Measurements from ENCODE around the gene ZMYND15. TPM values are rescaled to one million over a fixed set of nuclear protein-coding genes. Genes with fewer than 3 reads are reported as not detected.

The ZMYND15 gene
- total and polyA plus RNA-seq, 2 of the 13 experiments (the other 11 are each of a cell fraction or from before 2014, with no cell fraction given) = 0.24 to 2.7 TPM

DNA sequence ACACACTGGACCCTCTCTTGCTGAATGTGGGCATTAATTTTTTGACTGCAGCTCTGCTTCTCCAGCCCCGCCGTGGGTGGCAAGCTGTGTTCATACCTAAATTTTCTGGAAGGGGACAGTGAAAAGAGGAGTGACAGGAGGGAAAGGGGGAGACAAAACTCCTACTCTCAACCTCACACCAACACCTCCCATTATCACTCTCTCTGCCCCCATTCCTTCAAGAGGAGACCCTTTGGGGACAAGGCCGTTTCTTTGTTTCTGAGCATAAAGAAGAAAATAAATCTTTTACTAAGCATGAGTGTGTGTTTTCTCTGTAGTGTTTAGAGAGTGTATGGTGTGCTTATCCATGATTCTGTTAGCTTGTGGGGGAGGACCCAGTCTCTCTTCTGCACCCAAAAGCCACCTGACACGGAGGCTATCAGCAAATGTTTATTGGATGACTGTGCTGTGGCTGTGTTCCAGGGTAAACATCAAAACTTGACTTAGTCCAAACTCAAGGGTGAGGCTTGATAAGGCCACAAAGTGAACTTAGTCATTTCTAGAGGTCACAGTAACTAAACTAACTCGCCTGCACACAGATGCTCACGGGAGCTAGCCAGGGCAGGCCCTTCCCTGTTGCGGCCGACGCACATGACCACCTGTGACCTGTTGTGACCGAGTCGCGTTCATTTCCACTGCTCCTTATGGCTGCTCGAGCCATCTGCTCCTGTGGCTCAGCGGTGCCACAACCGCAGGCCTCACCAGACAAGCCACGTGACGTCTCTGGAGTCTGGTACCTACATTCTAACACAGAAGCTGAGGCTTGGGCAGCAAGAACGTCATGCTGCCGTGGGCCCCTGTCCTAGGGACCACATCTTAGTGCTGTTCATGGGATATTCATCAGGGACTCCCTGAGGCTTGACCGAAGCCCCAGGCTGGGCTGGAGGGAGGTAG lies 18.2 kb upstream of the ZMYND15 start (continued):
- TF ChIP-seq, protein P1, sequence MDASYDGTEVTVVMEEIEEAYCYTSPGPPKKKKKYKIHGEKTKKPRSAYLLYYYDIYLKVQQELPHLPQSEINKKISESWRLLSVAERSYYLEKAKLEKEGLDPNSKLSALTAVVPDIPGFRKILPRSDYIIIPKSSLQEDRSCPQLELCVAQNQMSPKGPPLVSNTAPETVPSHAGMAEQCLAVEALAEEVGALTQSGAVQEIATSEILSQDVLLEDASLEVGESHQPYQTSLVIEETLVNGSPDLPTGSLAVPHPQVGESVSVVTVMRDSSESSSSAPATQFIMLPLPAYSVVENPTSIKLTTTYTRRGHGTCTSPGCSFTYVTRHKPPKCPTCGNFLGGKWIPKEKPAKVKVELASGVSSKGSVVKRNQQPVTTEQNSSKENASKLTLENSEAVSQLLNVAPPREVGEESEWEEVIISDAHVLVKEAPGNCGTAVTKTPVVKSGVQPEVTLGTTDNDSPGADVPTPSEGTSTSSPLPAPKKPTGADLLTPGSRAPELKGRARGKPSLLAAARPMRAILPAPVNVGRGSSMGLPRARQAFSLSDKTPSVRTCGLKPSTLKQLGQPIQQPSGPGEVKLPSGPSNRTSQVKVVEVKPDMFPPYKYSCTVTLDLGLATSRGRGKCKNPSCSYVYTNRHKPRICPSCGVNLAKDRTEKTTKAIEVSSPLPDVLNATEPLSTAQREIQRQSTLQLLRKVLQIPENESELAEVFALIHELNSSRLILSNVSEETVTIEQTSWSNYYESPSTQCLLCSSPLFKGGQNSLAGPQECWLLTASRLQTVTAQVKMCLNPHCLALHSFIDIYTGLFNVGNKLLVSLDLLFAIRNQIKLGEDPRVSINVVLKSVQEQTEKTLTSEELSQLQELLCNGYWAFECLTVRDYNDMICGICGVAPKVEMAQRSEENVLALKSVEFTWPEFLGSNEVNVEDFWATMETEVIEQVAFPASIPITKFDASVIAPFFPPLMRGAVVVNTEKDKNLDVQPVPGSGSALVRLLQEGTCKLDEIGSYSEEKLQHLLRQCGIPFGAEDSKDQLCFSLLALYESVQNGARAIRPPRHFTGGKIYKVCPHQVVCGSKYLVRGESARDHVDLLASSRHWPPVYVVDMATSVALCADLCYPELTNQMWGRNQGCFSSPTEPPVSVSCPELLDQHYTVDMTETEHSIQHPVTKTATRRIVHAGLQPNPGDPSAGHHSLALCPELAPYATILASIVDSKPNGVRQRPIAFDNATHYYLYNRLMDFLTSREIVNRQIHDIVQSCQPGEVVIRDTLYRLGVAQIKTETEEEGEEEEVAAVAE (CRISPR knock-in tag; IDR thresholded peaks at IDR 0.05; ENCODE audit: borderline replicate concordance) = peak; percentile 65; the same call in 1 of the 2 replicates
- TF ChIP-seq TBP (CRISPR knock-in tag; IDR thresholded peaks at IDR 0.05) = no peak
- peak; percentile 88 for TF ChIP-seq NR2F6 (IDR thresholded peaks at IDR 0.05)
- peak; percentile 90 for TF ChIP-seq NR2F6 (CRISPR knock-in tag; IDR thresholded peaks at IDR 0.05)
- TF ChIP-seq XRCC5 (optimal IDR thresholded peaks at IDR 0.05; ENCODE audit: low read length) = no peak
- TF ChIP-seq, protein P2, sequence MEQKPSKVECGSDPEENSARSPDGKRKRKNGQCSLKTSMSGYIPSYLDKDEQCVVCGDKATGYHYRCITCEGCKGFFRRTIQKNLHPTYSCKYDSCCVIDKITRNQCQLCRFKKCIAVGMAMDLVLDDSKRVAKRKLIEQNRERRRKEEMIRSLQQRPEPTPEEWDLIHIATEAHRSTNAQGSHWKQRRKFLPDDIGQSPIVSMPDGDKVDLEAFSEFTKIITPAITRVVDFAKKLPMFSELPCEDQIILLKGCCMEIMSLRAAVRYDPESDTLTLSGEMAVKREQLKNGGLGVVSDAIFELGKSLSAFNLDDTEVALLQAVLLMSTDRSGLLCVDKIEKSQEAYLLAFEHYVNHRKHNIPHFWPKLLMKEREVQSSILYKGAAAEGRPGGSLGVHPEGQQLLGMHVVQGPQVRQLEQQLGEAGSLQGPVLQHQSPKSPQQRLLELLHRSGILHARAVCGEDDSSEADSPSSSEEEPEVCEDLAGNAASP (CRISPR knock-in tag; IDR thresholded peaks at IDR 0.05; ENCODE audit: borderline replicate concordance) = peak; percentile 85; the same call in 1 of the 2 replicates
- peak; percentile 73; the same call in 1 of the 2 replicates for TF ChIP-seq SMAD3 (CRISPR knock-in tag; IDR thresholded peaks at IDR 0.05)
- TF ChIP-seq ZNF558 (CRISPR knock-in tag; IDR thresholded peaks at IDR 0.05; ENCODE audit: borderline replicate concordance) = no peak
- TF ChIP-seq TGIF2 (CRISPR knock-in tag; IDR thresholded peaks at IDR 0.05) = no peak
- TF ChIP-seq, protein P3, sequence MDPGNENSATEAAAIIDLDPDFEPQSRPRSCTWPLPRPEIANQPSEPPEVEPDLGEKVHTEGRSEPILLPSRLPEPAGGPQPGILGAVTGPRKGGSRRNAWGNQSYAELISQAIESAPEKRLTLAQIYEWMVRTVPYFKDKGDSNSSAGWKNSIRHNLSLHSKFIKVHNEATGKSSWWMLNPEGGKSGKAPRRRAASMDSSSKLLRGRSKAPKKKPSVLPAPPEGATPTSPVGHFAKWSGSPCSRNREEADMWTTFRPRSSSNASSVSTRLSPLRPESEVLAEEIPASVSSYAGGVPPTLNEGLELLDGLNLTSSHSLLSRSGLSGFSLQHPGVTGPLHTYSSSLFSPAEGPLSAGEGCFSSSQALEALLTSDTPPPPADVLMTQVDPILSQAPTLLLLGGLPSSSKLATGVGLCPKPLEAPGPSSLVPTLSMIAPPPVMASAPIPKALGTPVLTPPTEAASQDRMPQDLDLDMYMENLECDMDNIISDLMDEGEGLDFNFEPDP (CRISPR knock-in tag; conservative IDR thresholded peaks at IDR 0.05) = no peak
- TF ChIP-seq MBNL3 (CRISPR knock-in tag; conservative IDR thresholded peaks at IDR 0.05) = no peak
- TF ChIP-seq, protein P4, sequence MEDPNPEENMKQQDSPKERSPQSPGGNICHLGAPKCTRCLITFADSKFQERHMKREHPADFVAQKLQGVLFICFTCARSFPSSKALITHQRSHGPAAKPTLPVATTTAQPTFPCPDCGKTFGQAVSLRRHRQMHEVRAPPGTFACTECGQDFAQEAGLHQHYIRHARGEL (CRISPR knock-in tag; IDR thresholded peaks at IDR 0.05) = no peak
- TF ChIP-seq TOE1 (CRISPR knock-in tag; IDR thresholded peaks at IDR 0.05) = no peak
- TF ChIP-seq, protein P5, sequence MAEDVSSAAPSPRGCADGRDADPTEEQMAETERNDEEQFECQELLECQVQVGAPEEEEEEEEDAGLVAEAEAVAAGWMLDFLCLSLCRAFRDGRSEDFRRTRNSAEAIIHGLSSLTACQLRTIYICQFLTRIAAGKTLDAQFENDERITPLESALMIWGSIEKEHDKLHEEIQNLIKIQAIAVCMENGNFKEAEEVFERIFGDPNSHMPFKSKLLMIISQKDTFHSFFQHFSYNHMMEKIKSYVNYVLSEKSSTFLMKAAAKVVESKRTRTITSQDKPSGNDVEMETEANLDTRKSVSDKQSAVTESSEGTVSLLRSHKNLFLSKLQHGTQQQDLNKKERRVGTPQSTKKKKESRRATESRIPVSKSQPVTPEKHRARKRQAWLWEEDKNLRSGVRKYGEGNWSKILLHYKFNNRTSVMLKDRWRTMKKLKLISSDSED (CRISPR knock-in tag; IDR thresholded peaks at IDR 0.05) = no peak
- TF ChIP-seq ZNF232 (CRISPR knock-in tag; IDR thresholded peaks at IDR 0.05; ENCODE audit: borderline replicate concordance) = no peak
- no peak for TF ChIP-seq ZNF224 (CRISPR knock-in tag; IDR thresholded peaks at IDR 0.05)
- no peak for TF ChIP-seq KDM5A (IDR thresholded peaks at IDR 0.05; ENCODE audit: borderline replicate concordance, low read length)
- TF ChIP-seq TCF7 (IDR thresholded peaks at IDR 0.05; ENCODE audit: low read depth) = no peak
- TF ChIP-seq ZNF614 (CRISPR knock-in tag; IDR thresholded peaks at IDR 0.05; ENCODE audit: borderline replicate concordance) = peak; percentile 82; the same call in 1 of the 2 replicates
- TF ChIP-seq YEATS4 (CRISPR knock-in tag; IDR thresholded peaks at IDR 0.05; ENCODE audit: borderline replicate concordance) = 0 out of 2 replicates have a peak, but pooled peaks have one; percentile 37
- no peak for TF ChIP-seq ZNF333 (CRISPR knock-in tag; IDR thresholded peaks at IDR 0.05; ENCODE audit: borderline replicate concordance)
